ENCODE measurements around the gene TMA7.
A peak's percentile ranks its signal among the peaks of the same experiment; 100 is the strongest.
"Not testable (repeated sequence)": the region's sequence is repeated elsewhere in the genome, so short reads cannot be mapped to it uniquely, and the experiment has no call there.

TMA7 gene

GRCh38 chr3:48470286-48470685 lies 30.2 kb downstream of the TMA7 start:
- DNase-seq = no peak

- DNase-seq = no peak
Measured at GRCh38 chr3:48472673-48472922, 32.5 kb downstream of the TMA7 start.

- peak; percentile 88 to 90 for DNase-seq
Measured at GRCh38 chr3:48472923-48473616, 33.0 kb downstream of the TMA7 start.

- DNase-seq = no peak
Measured at GRCh38 chr3:48473617-48473952, 33.5 kb downstream of the TMA7 start.

- not testable (repeated sequence) for DNase-seq
Measured at GRCh38 chr3:48474031-48474430, 34.0 kb downstream of the TMA7 start.

- DNase-seq = no peak
Measured at GRCh38 chr3:48474619-48475018, 34.6 kb downstream of the TMA7 start.

GRCh38 chr3:48475188-48475587 lies 35.1 kb downstream of the TMA7 start:
- no peak for DNase-seq

- DNase-seq = no peak
Measured at GRCh38 chr3:48476426-48477053, 36.5 kb downstream of the TMA7 start.

GRCh38 chr3:48477959-48478520 lies 38.0 kb downstream of the TMA7 start:
- DNase-seq = no peak

GRCh38 chr3:48478626-48479555 lies 38.8 kb downstream of the TMA7 start:
- peak in 1 of 2 donors; percentile 33 for DNase-seq

GRCh38 chr3:48480891-48481290 lies 40.8 kb downstream of the TMA7 start:
- DNase-seq = not testable (repeated sequence)

- DNase-seq = not testable (repeated sequence)
Measured at GRCh38 chr3:48482822-48483221, 42.8 kb downstream of the TMA7 start.

- DNase-seq = no peak
Measured at GRCh38 chr3:48486952-48487351, 46.9 kb downstream of the TMA7 start.

GRCh38 chr3:48492461-48493202 lies 52.6 kb downstream of the TMA7 start:
- DNase-seq = no peak

GRCh38 chr3:48493203-48493501 lies 53.1 kb downstream of the TMA7 start:
- no peak for DNase-seq
